ENCODE data around the gene USP48. TPM values are rescaled to one million over a fixed set of nuclear protein-coding genes. Genes with fewer than 3 reads are reported as not detected.

Gene USP48
- total RNA-seq, 4 donors from 2014 or later: 23.5 to 51.9 (median 39.7) TPM

DNA sequence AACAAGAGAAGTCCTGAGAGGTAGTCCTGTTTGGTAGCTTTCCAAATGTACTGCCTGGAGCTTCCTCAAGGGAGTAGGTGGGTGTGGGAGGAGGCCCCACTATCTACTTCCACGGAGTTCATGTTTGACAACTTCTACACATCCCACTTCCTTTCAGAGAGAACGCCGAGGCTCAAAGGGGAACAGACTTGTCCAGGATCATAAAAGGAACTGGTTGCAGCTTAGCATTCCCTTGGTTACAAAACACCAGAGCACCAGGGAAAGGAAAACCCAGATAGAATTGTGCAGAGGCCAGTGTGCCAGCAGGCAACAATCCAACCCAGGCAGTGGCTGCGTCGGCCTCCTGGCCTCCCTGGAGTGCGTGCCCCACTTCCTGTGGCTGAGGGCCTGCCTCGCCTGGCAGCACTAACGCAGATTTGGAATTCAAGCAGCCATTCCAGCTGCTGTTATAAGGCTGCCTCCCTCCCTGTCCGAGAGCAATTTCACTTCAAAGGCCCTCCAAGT is 109.6 kb downstream of the USP48 start:
- Histone ChIP-seq H3K36me3 (peaks cover 0 to 15% (median 0%) of the 10 kb centered on the region in 3 donors), H3K27me3 (peaks cover 7 to 29% (median 8%) of the 10 kb centered on the region in 4 donors), H3K9me3 (no peaks in the 10 kb centered on the region), H3K4me1 (peaks cover 21 to 64% (median 31%) of the 10 kb centered on the region in 3 donors), H3K4me3 (no peak overlapping the region), H3K27ac (peak overlapping the region in 3 of 4 donors; percentile 7 to 29 (median 21))
- no peak for DNase-seq
- 3 to 8% methylated on average over 6 to 8 of the region's 9 CpGs for WGBS, 2 donors
- intact Hi-C loops (cut with DNase I): no loop called here
- TF ChIP-seq, protein P1, sequence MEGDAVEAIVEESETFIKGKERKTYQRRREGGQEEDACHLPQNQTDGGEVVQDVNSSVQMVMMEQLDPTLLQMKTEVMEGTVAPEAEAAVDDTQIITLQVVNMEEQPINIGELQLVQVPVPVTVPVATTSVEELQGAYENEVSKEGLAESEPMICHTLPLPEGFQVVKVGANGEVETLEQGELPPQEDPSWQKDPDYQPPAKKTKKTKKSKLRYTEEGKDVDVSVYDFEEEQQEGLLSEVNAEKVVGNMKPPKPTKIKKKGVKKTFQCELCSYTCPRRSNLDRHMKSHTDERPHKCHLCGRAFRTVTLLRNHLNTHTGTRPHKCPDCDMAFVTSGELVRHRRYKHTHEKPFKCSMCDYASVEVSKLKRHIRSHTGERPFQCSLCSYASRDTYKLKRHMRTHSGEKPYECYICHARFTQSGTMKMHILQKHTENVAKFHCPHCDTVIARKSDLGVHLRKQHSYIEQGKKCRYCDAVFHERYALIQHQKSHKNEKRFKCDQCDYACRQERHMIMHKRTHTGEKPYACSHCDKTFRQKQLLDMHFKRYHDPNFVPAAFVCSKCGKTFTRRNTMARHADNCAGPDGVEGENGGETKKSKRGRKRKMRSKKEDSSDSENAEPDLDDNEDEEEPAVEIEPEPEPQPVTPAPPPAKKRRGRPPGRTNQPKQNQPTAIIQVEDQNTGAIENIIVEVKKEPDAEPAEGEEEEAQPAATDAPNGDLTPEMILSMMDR (IDR thresholded peaks at IDR 0.05): no peak
- TF ChIP-seq POLR2A (IDR thresholded peaks at IDR 0.05): no peak

DNA sequence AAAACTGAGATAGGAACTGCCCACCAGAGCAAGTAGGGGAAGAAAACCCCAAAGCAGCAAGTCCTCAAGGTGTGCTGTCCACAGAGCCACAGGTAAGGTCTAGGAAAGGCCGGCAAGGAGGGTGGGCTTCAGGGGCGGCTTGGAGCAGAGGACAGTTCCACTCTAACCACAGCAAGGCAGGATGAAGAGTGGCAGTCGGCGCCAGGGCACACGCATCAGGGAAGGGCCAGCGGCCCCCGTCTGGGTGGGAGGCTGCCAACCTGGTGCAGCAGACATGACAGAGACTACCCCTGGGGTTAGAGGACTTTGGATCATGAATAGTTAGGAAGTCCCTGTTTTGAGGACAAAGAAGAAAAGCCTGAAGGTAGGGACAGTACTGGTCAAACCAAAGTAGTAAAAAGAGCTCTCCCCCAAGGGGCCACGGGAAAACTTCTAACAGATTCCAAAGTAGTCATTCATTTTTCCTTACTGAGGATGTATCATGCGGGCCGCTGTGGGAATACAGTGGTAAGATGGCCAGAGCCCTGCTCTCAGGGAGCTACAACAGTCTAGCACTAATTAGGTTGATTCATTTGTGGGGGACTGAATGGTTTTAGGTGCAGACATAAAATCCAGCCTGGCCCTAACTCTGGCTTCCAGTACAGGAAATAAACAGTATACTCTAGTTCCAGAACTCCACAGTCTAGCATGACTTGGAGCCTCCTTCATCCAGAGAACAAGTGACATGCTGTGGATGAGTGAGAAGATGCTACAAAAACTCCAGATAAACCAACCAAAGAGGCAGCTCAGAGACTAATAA is 110.3 kb downstream of the USP48 start:
- Histone ChIP-seq H3K27me3 (peaks cover 8 to 35% (median 12%) of the 10 kb centered on the region in 4 donors), H3K4me1 (peaks cover 21 to 68% (median 32%) of the 10 kb centered on the region in 3 donors), H3K9me3 (no peaks in the 10 kb centered on the region), H3K4me3 (no peak overlapping the region), H3K27ac (peak overlapping the region in 2 of 4 donors; percentile 21 to 29), H3K36me3 (peaks cover 0 to 8% (median 0%) of the 10 kb centered on the region in 3 donors)
- WGBS, 2 donors: 72 to 77% methylated on average over 10 of the region's 10 CpGs
- TF ChIP-seq, protein P1 (IDR thresholded peaks at IDR 0.05): no peak
- no peak for TF ChIP-seq POLR2A (IDR thresholded peaks at IDR 0.05)
- DNase-seq: no peak
- intact Hi-C loops (cut with DNase I): no loop called here

DNA sequence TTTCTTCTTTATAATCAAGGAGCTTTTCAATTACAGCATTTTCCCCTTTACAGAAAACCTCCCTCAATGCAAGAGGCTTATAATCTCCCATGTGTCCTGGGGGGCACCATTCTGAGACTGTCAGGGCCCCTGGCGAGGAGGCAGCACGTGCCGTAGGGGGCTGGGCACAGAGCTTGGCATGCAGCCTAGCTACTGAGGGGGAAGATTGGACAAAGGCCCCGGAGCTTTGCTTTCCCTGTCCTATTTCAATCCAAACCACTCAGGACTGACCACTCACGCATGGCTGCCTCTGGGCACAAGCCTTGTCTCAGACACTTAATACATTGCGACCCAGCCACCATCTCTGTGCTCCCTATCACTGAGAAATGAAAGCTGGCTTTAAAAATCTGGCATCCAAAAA is 111.0 kb downstream of the USP48 start:
- Histone ChIP-seq H3K4me3 (no peak overlapping the region), H3K4me1 (peaks cover 21 to 65% (median 32%) of the 10 kb centered on the region in 3 donors), H3K27me3 (peaks cover 8 to 43% (median 12%) of the 10 kb centered on the region in 4 donors), H3K9me3 (no peaks in the 10 kb centered on the region), H3K36me3 (peaks cover 0 to under 1% (median 0%) of the 10 kb centered on the region in 3 donors), H3K27ac (no peak overlapping the region)
- 17 to 92% methylated on average over 1 to 2 of the region's 6 CpGs for WGBS, 2 donors
- intact Hi-C loops (cut with DNase I): no loop called here
- no peak for TF ChIP-seq POLR2A (IDR thresholded peaks at IDR 0.05)
- TF ChIP-seq, protein P1 (IDR thresholded peaks at IDR 0.05): no peak
- no peak for DNase-seq

GRCh38 chr1:21670956-21671902 is 111.7 kb downstream of the USP48 start:
- 67 to 71% methylated on average over 8 to 11 of the region's 11 CpGs for WGBS, 2 donors
- no peak for TF ChIP-seq POLR2A (IDR thresholded peaks at IDR 0.05)
- TF ChIP-seq, protein P1 (IDR thresholded peaks at IDR 0.05): no peak
- no peak for DNase-seq
- Histone ChIP-seq H3K36me3 (no peaks in the 10 kb centered on the region), H3K4me3 (no peak overlapping the region), H3K27ac (no peak overlapping the region), H3K9me3 (no peaks in the 10 kb centered on the region), H3K27me3 (peaks cover 8 to 50% (median 12%) of the 10 kb centered on the region in 4 donors), H3K4me1 (peaks cover 21 to 69% (median 32%) of the 10 kb centered on the region in 3 donors)
- intact Hi-C loops (cut with DNase I): no loop called here

Measured in esophagus squamous epithelium (tissue), 5 donors.